ENCODE measurements around the gene DRAP1. TPM values are rescaled to one million over a fixed set of nuclear protein-coding genes. Genes with fewer than 3 reads are reported as not detected.
"Not testable (repeated sequence)": the region's sequence is repeated elsewhere in the genome, so short reads cannot be mapped to it uniquely, and the experiment has no call there.

DRAP1 gene
- total RNA-seq, 2 donors from 2014 or later = 83.8 to 103 TPM

DNA sequence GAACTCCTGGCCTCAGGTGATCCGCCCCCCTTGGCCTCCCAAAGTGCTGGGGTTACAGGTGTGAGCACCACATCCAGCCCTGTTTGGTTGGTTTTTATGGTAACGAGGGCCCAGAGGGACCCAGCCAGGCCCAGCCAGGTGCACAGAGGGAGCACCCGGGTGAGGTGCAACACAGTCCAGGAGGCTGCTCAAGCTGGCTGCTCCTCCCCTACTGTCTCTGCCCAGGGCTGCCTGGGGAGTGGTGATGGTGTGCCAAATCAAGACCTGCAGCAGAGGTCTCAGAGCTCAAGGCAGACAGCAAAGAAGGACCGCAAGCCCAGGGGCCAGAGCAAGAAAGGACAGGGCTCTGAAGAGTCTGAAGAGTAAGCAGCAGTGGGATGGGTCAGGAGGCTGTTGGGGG is 27.4 kb downstream of the DRAP1 start:
- 91 to 96% methylated on average over 4 of the region's 4 CpGs for WGBS, 2 experiments (ENCODE audit: insufficient coverage in 1 of 2, insufficient read length in 1 of 2)
- Mint-ChIP-seq H3K4me3 (peak overlapping the region; percentile 44), H3K27ac (no peak overlapping the region), H3K36me3 (ENCODE audit: low read depth) (no peaks in the 10 kb centered on the region), H3K4me1 (peaks cover 12% of the 10 kb centered on the region), H3K27me3 (ENCODE audit: insufficient read depth) (peaks cover under 1% of the 10 kb centered on the region), H3K9me3 (no peaks in the 10 kb centered on the region)
- Histone ChIP-seq H3K9ac (ENCODE audit: extremely low read depth, low read length, poor library complexity, severe bottlenecking) (no peak overlapping the region), H3K4me1 (ENCODE audit: control insufficient read depth, insufficient read depth, low read length) (peaks cover 6% of the 10 kb centered on the region), H3K36me3 (ENCODE audit: control insufficient read depth, insufficient read depth, low read length) (no peaks in the 10 kb centered on the region), H3K4me3 (ENCODE audit: low read length) (no peak overlapping the region), H3K27me3 (ENCODE audit: control insufficient read depth, insufficient read depth, low read length, poor library complexity, severe bottlenecking) (no peaks in the 10 kb centered on the region), H3K27ac (ENCODE audit: low read depth, low read length) (no peak overlapping the region), H3K9me3 (ENCODE audit: control insufficient read depth, low read length) (no peaks in the 10 kb centered on the region)
- TF ChIP-seq CTCF (conservative IDR thresholded peaks at IDR 0.05) = no peak
- DNase-seq = no peak

GRCh38 chr11:65947133-65947532 is 27.9 kb downstream of the DRAP1 start:
- no peak overlapping the region for H3K4me3 ChIP-seq (ENCODE audit: low read length)
- Mint-ChIP-seq H3K4me1 (peaks cover 11% of the 10 kb centered on the region), H3K36me3 (ENCODE audit: low read depth) (no peaks in the 10 kb centered on the region), H3K4me3 (peak overlapping the region; percentile 44), H3K9me3 (no peaks in the 10 kb centered on the region), H3K27me3 (ENCODE audit: insufficient read depth) (no peaks in the 10 kb centered on the region), H3K27ac (peak overlapping the region; percentile 9)
- WGBS, 2 experiments (ENCODE audit: insufficient coverage in 1 of 2, insufficient read length in 1 of 2) = 85 to 89% methylated on average over 9 to 13 of the region's 13 CpGs
- peaks cover 6% of the 10 kb centered on the region for H3K4me1 ChIP-seq (ENCODE audit: control insufficient read depth, insufficient read depth, low read length)
- H3K9ac ChIP-seq (ENCODE audit: extremely low read depth, low read length, poor library complexity, severe bottlenecking) = no peak overlapping the region
- H3K27ac ChIP-seq (ENCODE audit: low read depth, low read length) = no peak overlapping the region
- no peaks in the 10 kb centered on the region for H3K27me3 ChIP-seq (ENCODE audit: control insufficient read depth, insufficient read depth, low read length, poor library complexity, severe bottlenecking)
- no peaks in the 10 kb centered on the region for H3K9me3 ChIP-seq (ENCODE audit: control insufficient read depth, low read length)
- H3K36me3 ChIP-seq (ENCODE audit: control insufficient read depth, insufficient read depth, low read length) = no peaks in the 10 kb centered on the region
- TF ChIP-seq CTCF (conservative IDR thresholded peaks at IDR 0.05) = no peak
- peak; percentile 53 for DNase-seq

GRCh38 chr11:65947603-65948125 is 28.4 kb downstream of the DRAP1 start:
- WGBS, 2 experiments (ENCODE audit: insufficient coverage in 1 of 2, insufficient read length in 1 of 2) = 95% methylated on average over 10 to 12 of the region's 12 CpGs
- Histone ChIP-seq H3K9ac (ENCODE audit: extremely low read depth, low read length, poor library complexity, severe bottlenecking) (no peak overlapping the region), H3K36me3 (ENCODE audit: control insufficient read depth, insufficient read depth, low read length) (no peaks in the 10 kb centered on the region), H3K27ac (ENCODE audit: low read depth, low read length) (no peak overlapping the region), H3K9me3 (ENCODE audit: control insufficient read depth, low read length) (no peaks in the 10 kb centered on the region), H3K4me3 (ENCODE audit: low read length) (no peak overlapping the region), H3K4me1 (ENCODE audit: control insufficient read depth, insufficient read depth, low read length) (peaks cover 6% of the 10 kb centered on the region), H3K27me3 (ENCODE audit: control insufficient read depth, insufficient read depth, low read length, poor library complexity, severe bottlenecking) (no peaks in the 10 kb centered on the region)
- peak overlapping the region; percentile 9 for H3K27ac Mint-ChIP-seq
- no peaks in the 10 kb centered on the region for H3K9me3 Mint-ChIP-seq
- no peaks in the 10 kb centered on the region for H3K36me3 Mint-ChIP-seq (ENCODE audit: low read depth)
- H3K4me3 Mint-ChIP-seq = no peak overlapping the region
- no peaks in the 10 kb centered on the region for H3K27me3 Mint-ChIP-seq (ENCODE audit: insufficient read depth)
- no peak for TF ChIP-seq CTCF (conservative IDR thresholded peaks at IDR 0.05)
- no peak for DNase-seq
- H3K4me1 Mint-ChIP-seq = peaks cover 11% of the 10 kb centered on the region

- not testable (repeated sequence) for DNase-seq; H3K9ac ChIP-seq (ENCODE audit: extremely low read depth, low read length, poor library complexity, severe bottlenecking); H3K4me1 Mint-ChIP-seq; H3K27me3 Mint-ChIP-seq (ENCODE audit: insufficient read depth); H3K27ac ChIP-seq (ENCODE audit: low read depth, low read length); H3K4me1 ChIP-seq (ENCODE audit: control insufficient read depth, insufficient read depth, low read length); H3K36me3 ChIP-seq (ENCODE audit: control insufficient read depth, insufficient read depth, low read length); H3K4me3 ChIP-seq (ENCODE audit: low read length); H3K36me3 Mint-ChIP-seq (ENCODE audit: low read depth); H3K27ac Mint-ChIP-seq; H3K4me3 Mint-ChIP-seq; H3K9me3 ChIP-seq (ENCODE audit: control insufficient read depth, low read length); H3K9me3 Mint-ChIP-seq; H3K27me3 ChIP-seq (ENCODE audit: control insufficient read depth, insufficient read depth, low read length, poor library complexity, severe bottlenecking)
- WGBS, 2 experiments (ENCODE audit: insufficient coverage in 1 of 2, insufficient read length in 1 of 2) = 95 to 97% methylated on average over 4 to 5 of the region's 5 CpGs
Measured at GRCh38 chr11:65950711-65951110, 31.5 kb downstream of the DRAP1 start.

- 91% methylated on average over 3 of the region's 3 CpGs; no CpG with 5 or more reads in 1 of the 2 experiments for WGBS, 2 experiments (ENCODE audit: insufficient coverage in 1 of 2, insufficient read length in 1 of 2)
- H3K36me3 Mint-ChIP-seq (ENCODE audit: low read depth); H3K27me3 Mint-ChIP-seq (ENCODE audit: insufficient read depth); H3K27ac Mint-ChIP-seq; H3K36me3 ChIP-seq (ENCODE audit: control insufficient read depth, insufficient read depth, low read length); H3K27ac ChIP-seq (ENCODE audit: low read depth, low read length); H3K4me1 Mint-ChIP-seq; H3K4me1 ChIP-seq (ENCODE audit: control insufficient read depth, insufficient read depth, low read length); DNase-seq; H3K9me3 ChIP-seq (ENCODE audit: control insufficient read depth, low read length); H3K27me3 ChIP-seq (ENCODE audit: control insufficient read depth, insufficient read depth, low read length, poor library complexity, severe bottlenecking); H3K4me3 ChIP-seq (ENCODE audit: low read length); H3K9ac ChIP-seq (ENCODE audit: extremely low read depth, low read length, poor library complexity, severe bottlenecking); H3K4me3 Mint-ChIP-seq; H3K9me3 Mint-ChIP-seq: not testable (repeated sequence)
Measured at GRCh38 chr11:65951641-65952040, 32.4 kb downstream of the DRAP1 start.

All from endodermal cell (in vitro differentiated cells).